M059J (cell line): ENCODE data around the gene ANKRD60. TPM values are rescaled to one million over a fixed set of nuclear protein-coding genes. Genes with fewer than 3 reads are reported as not detected.
A peak's percentile ranks its signal among the peaks of the same experiment; 100 is the strongest.

ENCODE experiments used
- DNase-seq: peaks from one replicate; pipeline ENCODE4 v3.0.0-alpha.2; 2012; ENCODE audit warnings: low read depth
- total RNA-seq: library from RNA; depleted of rRNA; stranded (reverse); fragments of >200 nt; shearing (Covaris generic); gene quantifications from 2 replicates; pipeline ENCODE4 v1.2.3, GENCODE V29; 2014

ANKRD60 gene
- total RNA-seq, 1 experiment from 2014 or later, result not detected

DNA sequence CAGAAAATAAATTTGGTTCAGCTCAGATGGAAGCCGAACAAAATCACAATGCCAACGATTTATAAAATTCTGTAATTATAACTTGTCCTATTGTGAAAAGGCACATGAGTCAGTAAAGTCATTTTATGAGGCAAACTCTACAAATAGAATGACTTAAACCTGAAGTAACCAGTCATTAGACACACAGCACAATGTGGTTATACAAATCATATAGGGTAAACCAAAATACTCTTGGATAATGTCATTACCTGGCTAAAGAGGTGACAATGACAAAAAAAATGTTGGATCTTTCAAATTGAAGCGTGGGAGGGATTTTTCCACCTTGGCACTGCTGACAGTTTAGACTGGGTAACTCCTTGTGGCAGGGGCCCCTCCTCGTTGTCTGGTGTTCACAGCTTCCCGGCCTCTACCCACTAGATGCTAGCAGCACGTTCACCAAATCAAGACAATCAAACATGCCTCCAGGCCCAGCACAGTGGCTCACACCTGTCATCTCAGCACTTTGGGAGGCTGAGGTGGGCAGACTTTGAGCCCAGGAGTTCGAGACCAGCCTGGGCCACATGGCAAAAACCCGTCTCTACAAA, 5.0 kb downstream of the ANKRD60 start:
- no peak for DNase-seq

DNA sequence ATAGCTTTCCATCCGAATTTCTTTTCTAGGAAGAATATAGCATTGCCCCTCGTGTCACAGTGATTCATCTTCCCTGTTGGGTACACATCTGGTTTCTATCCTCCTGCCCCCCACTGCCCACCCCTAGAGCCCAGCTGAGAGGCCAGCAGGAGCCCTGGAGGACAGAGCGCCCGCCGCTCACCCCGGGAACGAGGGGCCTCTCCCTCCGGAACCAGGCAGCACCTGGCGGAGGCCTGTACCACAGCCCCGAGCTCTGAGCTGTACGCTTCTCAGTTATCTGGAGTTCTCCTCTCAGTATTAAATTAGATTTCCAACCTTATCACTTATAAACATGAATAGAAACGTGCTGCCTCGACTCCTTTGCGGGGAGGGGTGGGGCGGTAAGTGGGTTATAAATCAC, 6.0 kb downstream of the ANKRD60 start:
- no peak for DNase-seq

DNA sequence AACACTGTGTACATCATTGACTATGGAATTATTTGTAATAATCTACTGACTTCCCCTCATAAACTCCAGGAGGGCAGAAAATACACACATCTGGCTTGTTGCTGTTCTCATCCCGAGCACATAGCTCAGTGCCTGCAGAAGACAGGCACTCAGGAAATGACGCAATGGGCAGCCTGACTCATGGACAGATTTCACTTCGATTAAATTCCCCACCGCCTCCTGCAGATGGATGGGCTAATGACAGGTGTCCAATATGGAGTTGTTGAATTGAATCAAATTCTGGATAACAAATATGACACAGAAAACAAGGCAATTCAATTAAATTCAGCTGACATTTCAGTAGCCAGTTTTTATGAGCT, 9.1 kb downstream of the ANKRD60 start:
- peak; percentile 82 for DNase-seq

DNA sequence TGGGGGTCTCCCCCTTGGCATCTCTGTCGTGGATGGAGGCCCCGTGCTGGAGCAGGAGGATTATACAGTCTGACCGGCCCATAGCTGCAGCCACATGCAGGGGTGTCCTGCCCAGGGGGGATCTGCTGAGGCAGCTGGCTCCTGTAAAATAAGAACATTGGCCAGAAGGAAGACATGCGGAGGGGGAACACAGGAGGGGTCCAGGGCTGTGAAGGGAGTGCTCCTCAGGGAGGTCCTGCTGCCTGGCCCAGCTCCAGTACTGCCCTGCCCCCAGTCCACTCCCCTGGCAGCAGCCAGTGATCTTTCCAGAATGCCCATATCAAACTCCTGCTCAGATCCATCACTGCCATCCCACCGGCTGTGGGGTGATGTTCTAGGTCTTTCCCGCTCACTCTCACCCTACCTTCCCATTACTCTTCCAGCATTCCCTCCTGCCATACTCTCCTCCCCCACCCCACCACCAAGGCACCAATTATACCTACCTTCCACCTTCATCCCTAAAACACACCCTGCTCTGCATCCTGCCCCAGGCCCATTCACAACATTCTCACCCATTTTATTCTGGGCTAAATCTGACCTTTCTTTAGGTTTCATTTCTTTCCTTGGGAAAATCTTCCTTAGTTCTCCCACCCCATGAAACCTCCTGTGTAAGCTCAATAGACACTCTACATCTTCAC, 9.7 kb downstream of the ANKRD60 start:
- no peak for DNase-seq

DNA sequence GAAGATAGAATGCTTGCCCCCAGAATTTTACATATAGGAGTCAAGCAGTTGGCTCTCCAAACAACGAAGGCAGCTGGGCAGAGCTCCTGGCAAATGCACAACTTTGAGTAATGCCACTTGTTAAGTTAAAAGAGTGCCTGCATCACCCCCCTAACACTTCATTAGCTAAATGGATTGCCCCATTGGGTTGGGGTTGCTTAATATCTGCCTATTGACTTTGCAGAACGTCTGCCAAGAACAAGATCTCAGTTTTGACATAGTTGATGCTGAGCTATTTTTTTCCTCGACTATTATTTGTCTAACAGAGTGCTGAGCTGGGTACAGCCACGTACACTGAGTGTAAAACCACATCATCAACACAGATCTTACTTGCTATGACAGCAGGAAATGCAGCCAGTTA, 12.1 kb downstream of the ANKRD60 start:
- no peak for DNase-seq

DNA sequence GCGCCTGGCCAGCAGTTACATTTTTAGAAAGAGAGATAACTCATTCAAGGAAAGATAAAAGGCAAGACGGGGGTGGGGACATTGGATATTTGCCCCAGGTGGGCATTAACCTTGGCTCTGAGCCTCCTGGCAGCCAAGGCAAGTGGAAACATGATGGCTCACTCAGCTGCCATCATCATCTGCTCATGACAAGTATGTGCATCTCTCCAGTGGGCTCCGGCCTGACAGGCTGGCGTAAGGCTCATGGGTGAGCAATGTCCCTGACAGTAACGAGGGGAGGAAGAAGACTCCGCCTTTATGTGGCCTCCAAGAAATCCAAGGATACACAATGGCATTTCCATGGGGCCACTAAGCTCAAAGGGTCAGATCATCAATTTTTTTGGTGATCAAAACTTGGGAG, 13.3 kb downstream of the ANKRD60 start:
- DNase-seq, result no peak

DNA sequence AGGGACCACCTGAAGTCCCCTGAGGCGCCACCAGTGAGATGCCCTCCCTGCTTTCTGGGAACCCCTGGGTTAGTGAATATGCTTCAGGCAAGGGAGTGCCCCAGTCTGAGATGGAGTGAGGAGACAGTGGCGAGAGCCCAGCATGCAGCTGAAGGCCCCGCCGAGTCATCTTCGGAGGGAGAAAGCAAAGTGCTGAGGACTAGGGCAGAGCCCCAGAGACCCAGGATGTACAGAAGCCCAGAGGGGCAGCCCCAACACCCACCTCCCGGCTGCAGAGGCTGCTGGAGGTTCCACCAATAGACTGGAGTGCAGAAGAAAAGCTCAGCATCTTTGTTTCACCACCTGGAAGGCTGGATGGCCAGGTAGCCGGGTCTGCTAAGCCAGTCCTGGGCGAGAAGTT, 14.1 kb downstream of the ANKRD60 start:
- DNase-seq, result no peak

DNA sequence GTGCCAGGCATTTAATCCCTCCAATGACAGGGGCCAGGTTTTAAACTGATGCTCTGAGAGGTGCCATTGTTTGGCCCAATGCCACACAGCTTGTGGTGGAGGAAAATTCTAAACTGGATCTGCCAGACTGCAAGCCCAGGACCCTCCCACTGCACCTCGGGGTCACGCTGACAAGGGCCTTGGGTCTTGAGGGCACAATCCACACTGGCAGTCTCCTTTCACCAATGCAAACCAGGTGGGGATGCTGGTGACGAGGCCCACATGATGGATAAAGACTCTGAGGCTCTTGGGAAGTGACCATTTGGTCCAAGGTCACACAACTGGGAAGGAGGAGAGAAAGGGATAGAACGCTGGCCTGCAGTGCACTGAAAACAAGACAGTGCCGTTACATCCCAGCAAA, 14.7 kb downstream of the ANKRD60 start:
- DNase-seq, result no peak

DNA sequence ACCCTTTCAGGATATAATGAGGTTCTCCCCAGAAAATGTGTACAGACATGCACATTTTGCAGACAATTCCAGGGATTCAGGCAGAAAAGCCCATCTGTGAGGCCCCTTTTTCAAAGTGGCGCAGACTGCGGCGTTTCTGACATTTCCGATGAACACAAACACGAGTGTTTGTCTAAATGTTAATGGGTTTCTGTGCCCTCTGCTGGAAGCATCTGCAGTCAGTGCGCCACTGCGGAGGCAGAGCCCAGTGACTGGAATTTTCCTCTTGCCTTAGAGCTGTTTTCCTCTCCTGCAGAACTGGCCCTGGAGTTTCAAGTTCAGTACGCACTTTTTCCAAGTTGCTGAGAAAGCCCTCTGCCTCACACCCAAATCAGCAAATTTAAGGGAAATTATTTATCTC, 15.3 kb downstream of the ANKRD60 start:
- DNase-seq, result no peak

DNA sequence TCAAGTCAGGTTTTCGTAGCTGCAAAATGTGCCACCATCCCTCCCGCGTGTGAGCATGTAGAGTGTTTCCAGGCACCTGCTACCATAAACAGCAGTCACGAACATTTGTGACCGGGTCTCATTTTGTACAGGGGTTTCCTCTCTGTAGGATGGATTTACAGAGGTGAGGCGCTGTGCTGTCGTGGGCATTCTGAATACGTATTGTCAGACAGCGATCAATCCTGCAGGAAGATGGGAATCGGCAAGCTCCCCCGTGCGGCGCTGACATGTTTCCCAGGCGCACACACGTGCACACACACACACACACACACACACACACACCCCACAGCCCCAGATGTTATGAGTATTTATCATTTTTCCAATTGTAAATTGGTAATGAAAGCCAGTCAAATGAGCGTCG, 15.8 kb downstream of the ANKRD60 start:
- no peak for DNase-seq

DNA sequence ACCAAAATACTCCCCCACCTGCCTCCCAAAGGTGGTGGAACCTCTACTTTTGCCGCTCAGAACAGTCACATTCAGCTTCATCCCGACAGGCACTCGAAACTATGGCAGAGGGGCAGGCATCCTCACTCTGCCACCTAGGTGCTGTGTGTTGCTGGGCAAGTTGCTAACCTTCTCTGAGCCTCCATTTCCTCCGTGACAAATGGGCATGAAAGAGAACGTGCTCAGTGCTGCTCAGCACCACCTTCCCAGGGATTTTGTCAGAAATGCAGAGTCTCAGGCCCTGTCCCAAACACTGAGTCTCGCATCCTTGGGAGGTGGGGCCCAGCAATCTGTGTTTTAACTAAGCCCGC, 18.1 kb downstream of the ANKRD60 start:
- DNase-seq, result no peak

DNA sequence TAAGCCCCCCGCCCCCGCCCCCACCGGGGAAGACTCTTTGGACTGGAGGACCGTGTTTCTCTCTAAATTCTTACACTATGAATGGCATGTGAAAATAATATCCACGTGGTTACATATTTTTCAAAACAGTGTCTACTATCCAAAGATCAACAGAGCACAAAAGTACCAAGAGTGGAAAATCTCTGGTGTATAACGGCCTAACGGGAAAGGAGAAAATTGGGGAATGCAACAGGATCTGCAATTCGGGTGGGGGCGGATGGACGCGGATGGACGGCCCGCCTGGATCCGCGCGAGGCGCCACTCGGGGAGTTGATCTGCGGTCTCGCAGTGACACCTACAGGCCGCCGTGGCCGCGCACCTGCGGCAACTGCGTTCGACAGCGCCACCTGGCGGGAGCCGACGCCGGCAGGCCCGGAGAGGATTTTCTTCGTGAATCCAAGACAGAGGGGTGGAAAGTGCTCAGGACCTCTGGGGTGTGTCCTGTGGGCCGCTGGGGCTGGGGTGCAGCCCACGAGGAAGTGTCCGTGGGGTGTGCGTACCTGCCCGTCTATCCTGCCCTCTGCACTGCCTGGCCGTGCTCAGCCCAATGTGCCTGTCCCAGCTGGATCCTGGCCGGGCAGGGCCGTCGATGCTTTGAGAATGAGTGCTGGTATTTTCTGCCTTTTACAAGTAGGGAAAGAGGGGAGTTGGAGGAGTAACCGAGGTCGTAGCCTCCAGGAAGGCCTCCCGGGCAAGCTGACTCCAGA, 18.6 kb downstream of the ANKRD60 start:
- DNase-seq, result peak; percentile 64

DNA sequence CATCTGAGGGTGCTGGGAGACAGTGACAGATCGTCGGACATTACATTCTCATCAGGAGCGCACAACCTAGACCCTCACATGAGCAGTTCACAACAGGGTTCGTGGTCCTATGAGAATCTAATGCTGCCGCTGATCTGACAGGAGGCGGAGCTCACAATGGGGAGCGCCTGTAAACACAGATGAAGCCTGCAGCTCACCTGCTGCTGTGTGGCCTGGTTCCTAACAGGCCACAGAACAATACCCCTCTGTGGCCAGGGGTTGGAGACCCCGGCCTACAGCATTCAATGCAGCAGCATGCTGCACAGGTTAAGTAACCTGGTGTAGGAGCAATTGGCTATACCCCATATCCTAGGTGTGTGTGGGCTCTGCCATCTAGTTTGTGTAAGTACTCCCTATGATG, 19.5 kb downstream of the ANKRD60 start:
- no peak for DNase-seq

DNA sequence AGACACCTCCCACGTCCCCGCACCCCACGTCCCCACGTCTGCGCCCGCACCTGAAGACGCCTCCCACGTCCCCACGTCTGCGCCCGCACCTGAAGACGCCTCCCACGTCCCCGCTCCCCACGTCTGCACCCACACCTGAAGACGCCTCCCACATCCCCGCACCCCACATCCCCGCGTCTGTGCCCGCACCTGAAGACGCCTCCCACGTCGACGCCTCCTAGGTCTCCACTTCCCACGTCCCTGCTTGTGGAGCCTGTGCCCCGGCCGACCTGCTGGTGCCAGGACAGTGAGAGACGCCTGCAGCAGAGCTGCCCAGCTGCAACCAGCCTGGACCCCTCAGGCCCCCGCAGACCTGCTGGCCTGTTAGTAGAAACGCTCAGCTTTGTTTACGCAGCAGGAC, 22.6 kb downstream of the ANKRD60 start:
- DNase-seq, result no peak

DNA sequence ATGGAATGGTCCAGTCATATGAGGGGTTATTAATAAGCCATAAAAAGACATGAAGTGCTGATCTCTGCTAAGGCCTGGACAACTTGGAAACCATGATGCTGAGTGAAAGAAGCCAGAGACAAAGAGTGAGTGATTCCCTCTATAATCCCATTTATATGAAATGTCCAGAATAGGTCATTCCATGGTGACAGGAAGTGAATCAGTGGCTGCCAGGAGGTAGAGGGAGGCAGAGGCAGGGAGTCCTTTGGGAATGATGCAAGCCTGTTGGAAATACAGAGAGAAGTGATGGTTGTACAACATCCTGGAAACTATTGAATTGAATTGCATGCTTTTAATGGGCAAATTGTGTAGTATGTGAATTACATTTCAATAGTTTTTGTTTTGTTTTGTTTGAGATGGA, 26.4 kb downstream of the ANKRD60 start:
- peak; percentile 43 for DNase-seq

DNA sequence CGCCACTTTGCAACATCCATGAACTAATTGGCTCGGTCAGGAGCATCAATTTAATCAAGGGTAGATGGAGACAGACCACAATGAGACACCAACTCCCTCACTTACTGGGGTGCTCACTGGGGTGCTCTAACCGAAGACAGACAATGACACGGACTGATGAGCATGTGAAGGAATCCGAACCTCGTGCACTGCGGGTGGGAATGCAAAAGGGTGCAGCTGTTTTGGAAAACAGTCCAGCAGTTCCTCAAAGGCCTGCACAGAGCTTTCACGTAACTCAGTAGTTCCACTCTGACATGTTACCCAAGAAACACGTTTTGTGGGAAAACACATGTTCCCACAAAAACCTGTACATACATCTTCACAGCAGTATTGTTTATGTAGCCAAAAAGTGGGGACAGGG, 26.8 kb downstream of the ANKRD60 start:
- DNase-seq, result no peak

DNA sequence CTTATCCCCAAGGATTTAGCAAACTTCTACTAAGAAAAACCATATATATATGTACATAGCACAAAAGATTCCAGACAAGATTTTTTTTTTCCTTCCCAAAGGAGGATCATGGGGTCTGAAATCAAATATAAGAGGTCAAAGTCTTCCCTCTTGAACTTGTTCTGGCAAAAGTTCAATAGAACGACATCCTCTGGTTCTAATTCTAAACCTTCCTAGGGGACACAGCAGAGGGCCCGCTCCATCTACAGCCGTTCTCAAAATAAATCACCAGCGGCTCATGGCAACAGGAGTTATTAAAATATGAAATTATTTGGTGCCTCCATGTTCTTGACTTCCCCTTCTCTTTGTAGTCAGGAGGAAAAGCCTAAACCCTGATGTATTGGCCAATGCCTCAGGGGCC, 29.0 kb downstream of the ANKRD60 start:
- DNase-seq, result no peak

DNA sequence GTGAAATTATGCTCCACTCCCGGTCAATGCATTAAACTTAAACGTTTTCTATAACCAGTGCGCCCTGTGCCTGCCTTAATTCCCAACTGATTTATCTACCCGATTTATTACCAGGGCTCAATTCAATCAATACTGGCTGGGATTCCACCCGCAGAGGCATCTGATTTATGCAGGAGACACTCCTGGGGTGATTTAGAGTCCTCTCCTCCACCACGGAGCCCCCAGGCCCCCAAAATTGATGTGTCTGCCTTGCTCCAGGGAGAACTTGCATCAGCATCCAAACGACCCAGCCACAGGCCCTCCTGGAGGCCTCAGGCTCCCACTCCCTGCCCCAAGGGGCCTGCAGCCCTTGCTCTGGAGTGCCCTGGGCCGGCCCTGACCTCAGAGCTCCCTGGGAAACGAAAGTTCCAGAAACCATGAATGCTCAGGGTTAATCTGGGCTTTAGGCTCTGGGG, 29.5 kb downstream of the ANKRD60 start:
- no peak for DNase-seq

DNA sequence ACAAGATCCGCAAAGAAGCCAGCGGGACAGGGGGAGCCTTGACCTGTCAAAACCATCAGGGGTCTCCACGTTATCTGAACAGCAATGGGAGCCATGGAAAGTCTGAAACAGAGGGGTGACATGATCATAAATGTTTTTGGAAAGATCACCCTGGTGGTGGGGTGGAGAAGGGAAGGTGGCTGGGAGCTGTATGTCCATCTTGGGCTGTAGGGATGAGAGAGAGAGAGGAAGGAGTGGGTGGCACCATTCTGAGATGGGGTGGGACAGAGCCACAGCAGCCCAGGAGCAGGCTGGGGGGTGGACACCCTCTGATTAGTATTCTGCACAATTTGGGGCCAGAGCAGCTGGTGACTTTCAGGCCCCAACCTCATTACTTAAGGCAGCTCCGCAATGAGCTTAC, 30.1 kb downstream of the ANKRD60 start:
- DNase-seq, result no peak

DNA sequence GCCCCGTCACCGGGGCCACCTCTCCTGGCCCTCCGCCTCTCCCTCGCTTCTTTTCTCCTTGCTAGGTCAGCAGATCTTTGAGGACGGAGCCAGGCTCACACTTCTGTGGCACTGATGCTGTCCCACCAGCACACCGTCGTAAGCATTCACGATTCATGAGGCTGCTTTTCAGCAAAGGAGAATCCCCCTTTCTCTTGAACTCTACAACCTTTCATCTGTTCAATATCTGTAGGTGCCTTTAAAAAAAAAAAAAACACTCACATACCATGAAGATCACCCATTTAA, 31.3 kb downstream of the ANKRD60 start:
- DNase-seq, result no peak

DNA sequence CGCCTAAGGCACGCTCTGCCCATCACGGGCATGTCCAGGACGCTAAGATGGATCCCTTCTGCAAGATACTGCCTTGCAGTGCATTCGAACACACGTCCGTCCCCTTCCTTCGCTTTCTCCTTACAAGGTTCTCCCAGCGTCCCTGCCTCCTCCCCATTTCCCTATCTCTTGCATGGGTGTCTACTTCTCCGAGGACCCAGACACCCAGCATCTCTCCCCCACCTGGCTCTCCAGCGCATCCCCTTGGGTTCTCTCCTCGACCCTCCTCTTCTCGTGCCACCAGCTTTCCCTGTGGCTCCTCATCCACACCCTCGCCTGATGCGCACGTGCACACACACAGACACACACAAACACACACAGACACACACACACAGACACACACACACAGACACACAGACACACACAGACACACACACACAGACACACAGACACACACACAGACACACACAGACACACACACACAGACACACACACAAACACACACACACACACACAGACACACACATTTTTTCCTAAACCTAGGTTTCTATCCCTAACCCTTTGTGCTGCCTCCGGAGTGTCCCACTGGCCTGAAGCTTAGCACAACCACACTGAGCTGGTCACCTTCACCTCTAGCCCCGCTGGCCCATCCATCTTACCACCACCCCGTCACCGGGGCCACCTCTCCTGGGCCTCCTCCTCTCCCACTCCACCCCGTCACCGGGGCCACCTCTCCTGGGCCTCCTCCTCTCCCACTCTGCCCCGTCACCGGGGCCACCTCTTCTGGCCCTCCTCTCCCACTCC, 31.9 kb downstream of the ANKRD60 start:
- DNase-seq, result no peak

DNA sequence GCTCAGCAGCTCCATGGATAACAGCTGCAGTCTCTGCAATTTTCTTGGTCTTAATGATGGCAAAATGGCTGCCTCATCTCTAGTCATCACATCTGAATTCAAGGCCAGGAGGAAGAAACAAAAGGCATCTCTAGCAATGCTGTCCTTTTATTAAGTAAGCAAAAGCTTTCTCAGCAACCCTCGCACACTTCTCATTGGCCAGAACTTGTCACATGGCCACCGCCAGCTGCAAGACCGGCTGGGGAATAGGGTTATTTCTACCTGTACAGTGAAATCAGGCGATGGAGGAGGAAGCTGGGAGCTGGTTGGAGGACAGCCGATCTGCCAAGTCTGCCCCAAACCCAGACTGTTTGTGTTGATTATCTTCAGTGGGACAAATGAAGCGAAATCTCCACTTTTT, 33.4 kb downstream of the ANKRD60 start:
- no peak for DNase-seq
